ENCODE measurements around the gene C17orf114.

Gene C17orf114

GRCh38 chr17:4837471-4838308, 35.6 kb upstream of the C17orf114 start:
- Histone ChIP-seq H4K91ac (ENCODE audit: low read depth, low read length, poor library complexity) (no peak overlapping the region), H2BK15ac (ENCODE audit: low read length) (no peak overlapping the region), H3K9me3 (replicated peaks in 1 of 2; ENCODE audit: control insufficient read depth in 2 of 2, insufficient read depth in 1 of 2, low read depth in 1 of 2, low read length in 2 of 2) (no peaks in the 10 kb centered on the region), H3K23ac (ENCODE audit: low read depth, low read length, poor library complexity) (no peak overlapping the region), H3K4me1 (ENCODE audit: control insufficient read depth in 2 of 2, insufficient read depth in 1 of 2, low read depth in 1 of 2, low read length in 2 of 2) (peaks cover 7 to 10% of the 10 kb centered on the region in 2 donors), H3K4ac (ENCODE audit: low read length) (no peak overlapping the region), H3K27ac (replicated peaks; ENCODE audit: low read length) (no peak overlapping the region), H3K27me3 (ENCODE audit: control insufficient read depth in 3 of 3, insufficient read depth in 3 of 3, low read depth in 1 of 3, low read length in 3 of 3) (no peaks in the 10 kb centered on the region), H3K18ac (ENCODE audit: low read length) (no peak overlapping the region), H2BK5ac (ENCODE audit: low read length) (peak overlapping the region; percentile 29), H2AK5ac (ENCODE audit: low read depth, low read length) (no peak overlapping the region), H3K14ac (ENCODE audit: low read length) (no peak overlapping the region), H3K36me3 (replicated peaks in 1 of 2; ENCODE audit: control insufficient read depth in 2 of 2, insufficient read depth in 2 of 2, low read length in 2 of 2) (peaks cover 4 to 25% of the 10 kb centered on the region in 2 donors), H3K4me2 (ENCODE audit: insufficient read depth, low read length, poor library complexity, severe bottlenecking) (no peak overlapping the region), H3K79me1 (ENCODE audit: low read depth, low read length) (peaks cover 9% of the 10 kb centered on the region), H4K8ac (ENCODE audit: low read depth, low read length) (no peak overlapping the region), H2BK12ac (ENCODE audit: low read length) (no peak overlapping the region), H2BK120ac (ENCODE audit: low read depth, low read length) (no peak overlapping the region), H2AFZ (ENCODE audit: low read length) (no peak overlapping the region), H3K9ac (ENCODE audit: low read depth, low read length, poor library complexity) (no peak overlapping the region), H3K4me3 (ENCODE audit: low read length in 2 of 2) (no peak overlapping the region)
- no CpG with 5 or more reads among the region's 13 CpGs for WGBS, 2 donors (ENCODE audit: extremely low coverage in 2 of 2, insufficient read length in 2 of 2, insufficient replicate concordance in 1 of 2)
- DNase-seq (ENCODE audit: low spot score) = no peak

GRCh38 chr17:4836221-4836620, 34.1 kb upstream of the C17orf114 start:
- Histone ChIP-seq H2BK5ac (ENCODE audit: low read length) (no peak overlapping the region), H3K4me2 (ENCODE audit: insufficient read depth, low read length, poor library complexity, severe bottlenecking) (no peak overlapping the region), H4K91ac (ENCODE audit: low read depth, low read length, poor library complexity) (no peak overlapping the region), H2BK120ac (ENCODE audit: low read depth, low read length) (no peak overlapping the region), H3K27ac (replicated peaks; ENCODE audit: low read length) (no peak overlapping the region), H4K8ac (ENCODE audit: low read depth, low read length) (no peak overlapping the region), H2BK15ac (ENCODE audit: low read length) (no peak overlapping the region), H2AK5ac (ENCODE audit: low read depth, low read length) (no peak overlapping the region), H3K9me3 (replicated peaks in 1 of 2; ENCODE audit: control insufficient read depth in 2 of 2, insufficient read depth in 1 of 2, low read depth in 1 of 2, low read length in 2 of 2) (no peaks in the 10 kb centered on the region), H2BK12ac (ENCODE audit: low read length) (no peak overlapping the region), H2AFZ (ENCODE audit: low read length) (no peak overlapping the region), H3K23ac (ENCODE audit: low read depth, low read length, poor library complexity) (no peak overlapping the region), H3K4ac (ENCODE audit: low read length) (no peak overlapping the region), H3K27me3 (ENCODE audit: control insufficient read depth in 3 of 3, insufficient read depth in 3 of 3, low read depth in 1 of 3, low read length in 3 of 3) (no peaks in the 10 kb centered on the region), H3K4me3 (ENCODE audit: low read length in 2 of 2) (no peak overlapping the region), H3K79me1 (ENCODE audit: low read depth, low read length) (peaks cover 9% of the 10 kb centered on the region), H3K36me3 (replicated peaks in 1 of 2; ENCODE audit: control insufficient read depth in 2 of 2, insufficient read depth in 2 of 2, low read length in 2 of 2) (peaks cover 4 to 21% of the 10 kb centered on the region in 2 donors), H3K9ac (ENCODE audit: low read depth, low read length, poor library complexity) (no peak overlapping the region), H3K18ac (ENCODE audit: low read length) (no peak overlapping the region), H3K4me1 (ENCODE audit: control insufficient read depth in 2 of 2, insufficient read depth in 1 of 2, low read depth in 1 of 2, low read length in 2 of 2) (peaks cover 7 to 10% of the 10 kb centered on the region in 2 donors), H3K14ac (ENCODE audit: low read length) (no peak overlapping the region)
- DNase-seq (ENCODE audit: low spot score) = no peak
- WGBS, 2 donors (ENCODE audit: extremely low coverage in 2 of 2, insufficient read length in 2 of 2, insufficient replicate concordance in 1 of 2) = no CpG with 5 or more reads among the region's 4 CpGs

- no peak overlapping the region for H2AK5ac ChIP-seq (ENCODE audit: low read depth, low read length)
- H3K36me3 ChIP-seq (replicated peaks in 1 of 2; ENCODE audit: control insufficient read depth in 2 of 2, insufficient read depth in 2 of 2, low read length in 2 of 2) = peaks cover 4 to 21% of the 10 kb centered on the region in 2 donors
- no peak overlapping the region for H2AFZ ChIP-seq (ENCODE audit: low read length)
- no peak overlapping the region for H3K27ac ChIP-seq (replicated peaks; ENCODE audit: low read length)
- peaks cover 9% of the 10 kb centered on the region for H3K79me1 ChIP-seq (ENCODE audit: low read depth, low read length)
- H3K4me1 ChIP-seq (ENCODE audit: control insufficient read depth in 2 of 2, insufficient read depth in 1 of 2, low read depth in 1 of 2, low read length in 2 of 2) = peaks cover 7 to 10% of the 10 kb centered on the region in 2 donors
- DNase-seq (ENCODE audit: low spot score) = no peak
- H3K23ac ChIP-seq (ENCODE audit: low read depth, low read length, poor library complexity) = no peak overlapping the region
- H2BK15ac ChIP-seq (ENCODE audit: low read length) = no peak overlapping the region
- H3K9me3 ChIP-seq (replicated peaks in 1 of 2; ENCODE audit: control insufficient read depth in 2 of 2, insufficient read depth in 1 of 2, low read depth in 1 of 2, low read length in 2 of 2) = no peaks in the 10 kb centered on the region
- H2BK120ac ChIP-seq (ENCODE audit: low read depth, low read length) = no peak overlapping the region
- no peak overlapping the region for H3K18ac ChIP-seq (ENCODE audit: low read length)
- H3K9ac ChIP-seq (ENCODE audit: low read depth, low read length, poor library complexity) = no peak overlapping the region
- H3K27me3 ChIP-seq (ENCODE audit: control insufficient read depth in 3 of 3, insufficient read depth in 3 of 3, low read depth in 1 of 3, low read length in 3 of 3) = no peaks in the 10 kb centered on the region
- no peak overlapping the region for H3K4ac ChIP-seq (ENCODE audit: low read length)
- no peak overlapping the region for H2BK5ac ChIP-seq (ENCODE audit: low read length)
- H3K4me3 ChIP-seq (ENCODE audit: low read length in 2 of 2) = peak overlapping the region in 1 of 2 donors; percentile 78
- H3K14ac ChIP-seq (ENCODE audit: low read length) = no peak overlapping the region
- no peak overlapping the region for H3K4me2 ChIP-seq (ENCODE audit: insufficient read depth, low read length, poor library complexity, severe bottlenecking)
- no peak overlapping the region for H2BK12ac ChIP-seq (ENCODE audit: low read length)
- no peak overlapping the region for H4K8ac ChIP-seq (ENCODE audit: low read depth, low read length)
- no peak overlapping the region for H4K91ac ChIP-seq (ENCODE audit: low read depth, low read length, poor library complexity)
- WGBS, 2 donors (ENCODE audit: extremely low coverage in 2 of 2, insufficient read length in 2 of 2, insufficient replicate concordance in 1 of 2) = no CpG with 5 or more reads among the region's 4 CpGs
Measured at GRCh38 chr17:4834681-4835020, 32.5 kb upstream of the C17orf114 start.

GRCh38 chr17:4833941-4834680, 32.0 kb upstream of the C17orf114 start:
- Histone ChIP-seq H2AK5ac (ENCODE audit: low read depth, low read length) (peak overlapping the region; percentile 60), H3K4me3 (ENCODE audit: low read length in 2 of 2) (peak overlapping the region; percentile 78 to 97), H2BK5ac (ENCODE audit: low read length) (peak overlapping the region; percentile 99), H3K9ac (ENCODE audit: low read depth, low read length, poor library complexity) (peak overlapping the region; percentile 98), H3K27me3 (ENCODE audit: control insufficient read depth in 3 of 3, insufficient read depth in 3 of 3, low read depth in 1 of 3, low read length in 3 of 3) (no peaks in the 10 kb centered on the region), H2BK15ac (ENCODE audit: low read length) (no peak overlapping the region), H2BK12ac (ENCODE audit: low read length) (no peak overlapping the region), H3K4me1 (ENCODE audit: control insufficient read depth in 2 of 2, insufficient read depth in 1 of 2, low read depth in 1 of 2, low read length in 2 of 2) (peaks cover 7 to 10% of the 10 kb centered on the region in 2 donors), H3K23ac (ENCODE audit: low read depth, low read length, poor library complexity) (peak overlapping the region; percentile 92), H3K79me1 (ENCODE audit: low read depth, low read length) (peaks cover 9% of the 10 kb centered on the region), H4K91ac (ENCODE audit: low read depth, low read length, poor library complexity) (no peak overlapping the region), H3K36me3 (replicated peaks in 1 of 2; ENCODE audit: control insufficient read depth in 2 of 2, insufficient read depth in 2 of 2, low read length in 2 of 2) (peaks cover 4 to 21% of the 10 kb centered on the region in 2 donors), H3K18ac (ENCODE audit: low read length) (no peak overlapping the region), H3K14ac (ENCODE audit: low read length) (peak overlapping the region; percentile 67), H3K4ac (ENCODE audit: low read length) (no peak overlapping the region), H3K27ac (replicated peaks; ENCODE audit: low read length) (no peak overlapping the region), H3K4me2 (ENCODE audit: insufficient read depth, low read length, poor library complexity, severe bottlenecking) (peak overlapping the region; percentile 99), H2AFZ (ENCODE audit: low read length) (peak overlapping the region; percentile 91), H3K9me3 (replicated peaks in 1 of 2; ENCODE audit: control insufficient read depth in 2 of 2, insufficient read depth in 1 of 2, low read depth in 1 of 2, low read length in 2 of 2) (no peaks in the 10 kb centered on the region), H4K8ac (ENCODE audit: low read depth, low read length) (no peak overlapping the region), H2BK120ac (ENCODE audit: low read depth, low read length) (no peak overlapping the region)
- no CpG with 5 or more reads among the region's 15 CpGs for whole genome bisulfite sequencing, 2 donors (ENCODE audit: extremely low coverage in 2 of 2, insufficient read length in 2 of 2, insufficient replicate concordance in 1 of 2)
- no peak for DNase-seq (ENCODE audit: low spot score)

Data from neuronal stem cell (in vitro differentiated cells).